NCI-H2171 (cell line): Measurements from ENCODE around the gene PRR19.
"Not testable (repeated sequence)": the region's sequence is repeated elsewhere in the genome, so short reads cannot be mapped to it uniquely, and the experiment has no call there.

Experiments
- DNase-seq: peaks from one replicate; lab custom pipeline; 2025; lab: John Stamatoyannopoulos, UW

The PRR19 gene

DNA sequence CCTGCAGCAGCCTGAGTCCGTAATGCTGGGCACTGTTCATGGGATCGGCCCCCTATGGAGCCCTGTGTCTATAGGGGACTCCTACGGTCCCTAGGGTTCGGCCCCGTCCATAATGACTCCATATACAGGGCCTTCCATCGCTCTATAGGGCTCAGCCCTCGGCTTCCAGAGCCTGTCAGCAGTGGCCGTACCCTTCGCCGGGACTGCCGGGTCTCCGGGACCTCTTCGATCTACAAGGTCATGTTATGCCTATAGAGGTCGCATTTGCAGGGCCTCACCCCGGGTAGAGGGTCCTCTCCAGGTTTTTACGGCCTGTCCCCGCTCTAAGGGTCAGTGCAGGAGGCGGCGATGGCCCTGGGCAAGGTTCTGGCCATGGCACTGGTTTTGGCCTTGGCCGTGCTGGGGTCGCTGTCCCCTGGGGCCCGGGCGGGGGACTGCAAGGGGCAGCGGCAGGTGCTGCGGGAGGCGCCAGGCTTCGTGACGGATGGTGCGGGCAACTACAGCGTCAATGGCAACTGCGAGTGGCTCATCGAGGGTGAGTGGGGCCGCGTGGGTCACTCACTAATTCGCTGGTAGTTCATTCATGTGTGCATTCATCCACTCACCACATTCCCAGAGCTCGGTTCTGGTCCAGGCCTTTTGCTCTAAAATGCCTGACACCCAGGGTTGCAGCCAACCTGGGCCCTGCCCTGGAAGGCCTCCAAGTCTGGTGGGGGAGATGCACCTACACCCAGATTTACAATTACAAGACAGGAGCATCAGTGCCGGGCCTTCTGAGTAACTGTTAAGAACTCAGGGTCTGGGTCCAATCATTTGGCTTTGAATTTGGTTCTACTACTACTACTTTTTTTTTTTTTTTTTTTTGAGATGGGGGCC, 24.2 kb downstream of the PRR19 start:
- no peak for DNase-seq

DNA sequence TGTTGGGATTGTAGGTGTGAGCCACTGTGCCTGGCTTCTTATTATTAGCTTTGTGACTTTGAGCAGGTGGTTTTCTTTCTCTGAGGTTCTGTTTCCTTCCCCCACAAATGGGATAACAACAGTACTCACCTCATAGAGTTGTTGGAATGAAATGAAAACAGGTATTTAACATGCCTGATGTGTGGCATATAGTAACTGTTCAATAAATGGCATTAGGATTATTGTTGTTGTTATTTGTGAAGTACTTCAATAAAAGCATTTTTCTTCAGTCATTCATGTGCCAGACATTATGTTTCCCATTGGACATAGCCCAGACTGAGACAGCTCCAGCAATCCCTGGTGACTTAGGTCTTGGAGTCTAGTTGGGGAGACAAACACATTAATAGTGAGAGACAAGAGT, 25.0 kb downstream of the PRR19 start:
- no peak for DNase-seq

DNA sequence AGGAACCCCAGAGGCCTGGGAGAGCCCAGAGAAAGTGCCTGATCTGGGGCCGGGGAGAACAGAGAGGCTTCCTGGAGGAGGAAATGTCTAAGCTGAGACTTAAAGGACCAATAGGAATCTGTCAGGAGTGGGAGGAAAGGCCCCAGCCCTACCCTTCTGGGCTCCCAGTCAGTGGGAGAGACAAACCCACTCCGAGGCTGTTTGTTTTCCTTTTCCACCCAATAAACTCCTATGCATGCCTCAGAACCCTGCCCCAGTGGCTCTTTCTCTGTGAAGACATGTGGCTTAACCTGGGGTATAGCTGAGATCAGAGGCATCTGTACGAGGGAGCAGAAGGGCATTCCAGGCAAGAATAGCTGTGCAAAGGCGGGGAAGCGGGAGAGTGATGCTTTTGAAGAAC, 25.4 kb downstream of the PRR19 start:
- DNase-seq: no peak

DNA sequence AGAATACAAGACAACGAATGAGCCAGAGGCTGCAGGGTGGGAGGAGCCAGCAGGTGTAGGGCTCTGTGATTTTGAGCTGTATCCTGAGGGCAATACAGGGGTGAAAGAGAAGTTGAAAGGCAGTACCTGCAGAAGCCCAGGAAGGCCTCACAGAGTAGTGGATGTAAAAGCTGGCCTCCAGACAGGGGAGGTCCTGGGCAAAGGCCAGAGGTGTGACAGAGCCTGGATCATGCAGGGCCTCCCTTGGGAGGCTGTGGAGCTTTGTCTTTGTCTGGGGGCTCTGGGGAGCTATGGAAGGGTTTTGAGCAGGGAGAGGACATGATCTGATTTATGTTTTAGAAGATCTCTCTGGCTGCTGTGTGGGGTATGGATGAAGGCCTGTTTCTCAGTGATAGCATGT, 26.2 kb downstream of the PRR19 start:
- no peak for DNase-seq

DNA sequence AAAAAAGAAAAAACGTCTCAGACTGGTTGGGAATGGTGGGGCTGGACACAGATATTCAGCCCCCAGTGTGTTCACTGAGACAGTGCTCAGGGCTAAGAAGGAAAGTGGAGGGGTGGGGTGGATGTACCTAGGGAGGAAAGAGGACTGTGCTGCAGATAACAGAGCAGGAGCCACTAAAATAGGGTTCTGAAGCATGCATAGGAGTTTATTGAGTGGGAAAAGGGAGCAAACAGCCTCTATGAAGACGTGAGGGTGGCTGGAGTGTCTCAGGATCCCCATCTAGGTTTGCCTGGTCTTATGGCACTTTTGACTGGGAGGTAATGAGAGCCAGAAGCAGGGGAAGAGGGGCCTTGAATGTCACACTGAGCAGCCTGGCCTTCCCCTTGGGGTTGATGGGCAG, 26.9 kb downstream of the PRR19 start:
- DNase-seq: no peak

DNA sequence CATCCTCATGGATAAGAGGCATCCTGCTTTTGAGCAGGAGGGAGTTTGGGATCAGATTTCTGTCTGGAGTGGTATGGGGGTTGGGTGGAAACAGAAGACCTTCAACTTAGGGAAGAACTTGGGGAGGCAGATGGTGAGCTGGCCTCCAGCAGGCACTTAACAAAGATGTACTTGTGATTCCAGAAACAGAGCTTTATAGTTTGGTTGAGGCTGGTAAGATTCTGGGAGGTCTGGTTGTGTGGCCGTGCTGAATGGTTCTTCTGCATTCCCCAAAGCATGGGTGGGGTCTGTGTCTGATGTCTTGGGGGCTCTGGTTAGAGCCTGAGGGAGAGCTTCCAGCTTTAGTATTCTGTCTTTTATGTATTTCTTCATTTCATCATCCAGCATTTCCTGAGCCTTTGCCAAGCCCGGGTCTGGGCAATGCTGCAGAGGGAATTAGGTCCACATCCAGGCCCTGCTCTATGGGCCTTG, 28.3 kb downstream of the PRR19 start:
- peak; percentile 78 for DNase-seq

DNA sequence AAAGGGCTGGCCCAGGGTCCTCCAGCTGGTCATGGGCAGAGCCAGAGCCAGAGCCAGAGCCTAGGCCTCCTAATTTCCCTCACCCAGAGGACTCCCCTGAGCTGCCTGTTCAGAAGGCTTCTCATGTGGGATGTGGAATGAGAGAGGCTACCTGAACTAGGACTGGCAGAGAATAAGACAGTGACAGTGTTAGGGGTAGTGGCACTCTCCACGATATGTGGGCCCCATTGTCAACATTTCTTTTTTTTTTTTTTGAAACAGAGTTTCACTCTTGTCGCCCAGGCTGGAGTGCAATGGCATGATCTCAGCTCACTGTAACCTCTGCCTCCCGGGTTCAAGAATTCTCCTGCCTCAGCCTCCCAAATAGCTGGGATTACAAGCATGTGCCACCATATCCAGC, 29.4 kb downstream of the PRR19 start:
- not testable (repeated sequence) for DNase-seq

DNA sequence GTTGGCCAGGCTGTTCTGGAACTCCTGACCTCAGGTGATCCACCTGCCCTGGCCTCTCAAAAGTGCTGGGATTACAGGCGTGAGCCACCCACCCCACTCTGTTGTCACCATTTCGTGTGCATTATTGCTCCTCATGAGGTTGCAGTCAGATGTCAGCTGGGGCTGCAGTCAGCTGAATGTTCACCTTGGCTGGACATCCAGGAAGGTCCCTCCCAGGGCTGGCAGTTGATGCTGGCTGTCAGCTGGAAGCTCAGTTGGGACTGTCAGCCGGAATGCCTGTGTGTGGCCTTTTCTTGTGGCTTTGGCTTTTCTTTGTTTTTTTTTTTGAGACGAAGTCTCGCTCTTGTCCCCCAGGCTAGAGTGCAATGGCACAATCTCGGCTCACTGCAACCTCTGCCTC, 30.1 kb downstream of the PRR19 start:
- no peak for DNase-seq

DNA sequence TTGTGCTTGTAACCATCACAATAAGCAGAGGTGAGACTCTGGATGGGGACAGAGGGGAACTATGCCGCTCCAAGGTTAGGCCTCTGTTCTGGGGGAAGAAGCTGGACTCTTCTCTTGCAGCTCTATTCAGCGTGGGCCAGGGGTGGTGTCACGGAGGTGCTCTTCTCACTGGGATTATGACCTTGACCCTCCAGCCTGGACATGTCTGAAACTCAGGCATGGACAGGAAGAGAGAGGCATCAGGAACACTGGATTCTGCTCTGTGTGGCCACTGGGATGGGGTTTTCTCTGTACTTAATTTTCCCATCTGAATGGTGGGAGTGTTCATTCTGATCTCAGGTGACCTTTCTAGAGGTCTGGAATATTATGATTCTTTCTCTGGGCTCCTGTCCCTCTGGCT, 31.1 kb downstream of the PRR19 start:
- no peak for DNase-seq

DNA sequence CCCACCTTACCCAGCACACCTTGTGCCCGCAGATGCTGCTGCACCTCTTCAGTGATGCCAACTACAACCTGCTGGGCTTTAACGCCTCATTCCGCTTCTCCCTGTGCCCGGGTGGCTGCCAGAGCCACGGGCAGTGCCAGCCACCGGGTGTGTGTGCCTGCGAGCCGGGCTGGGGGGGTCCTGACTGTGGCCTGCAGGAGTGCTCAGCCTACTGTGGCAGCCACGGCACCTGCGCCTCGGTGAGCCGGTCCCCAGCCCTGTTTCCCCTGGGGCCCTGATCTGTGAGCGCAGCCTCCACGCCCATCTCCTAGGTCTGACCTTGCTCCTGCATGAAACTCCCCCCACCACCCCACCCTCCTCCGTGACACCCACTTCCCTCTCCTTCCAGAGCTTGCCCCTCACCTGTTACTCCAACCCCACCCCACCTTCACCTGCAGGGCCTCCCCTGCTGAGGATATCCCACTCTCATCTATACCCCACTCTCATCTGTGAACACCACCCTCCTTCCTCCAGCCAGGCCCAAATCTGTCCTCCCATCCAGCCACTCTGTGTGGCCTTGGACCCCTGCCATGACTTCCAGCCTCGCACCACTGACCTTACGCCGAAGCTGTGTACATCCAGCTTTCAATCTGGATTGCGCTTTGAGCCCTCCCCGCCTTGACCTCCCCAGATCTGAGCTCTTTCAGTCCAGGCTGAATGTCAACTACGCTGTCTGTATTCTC, 32.2 kb downstream of the PRR19 start:
- no peak for DNase-seq

DNA sequence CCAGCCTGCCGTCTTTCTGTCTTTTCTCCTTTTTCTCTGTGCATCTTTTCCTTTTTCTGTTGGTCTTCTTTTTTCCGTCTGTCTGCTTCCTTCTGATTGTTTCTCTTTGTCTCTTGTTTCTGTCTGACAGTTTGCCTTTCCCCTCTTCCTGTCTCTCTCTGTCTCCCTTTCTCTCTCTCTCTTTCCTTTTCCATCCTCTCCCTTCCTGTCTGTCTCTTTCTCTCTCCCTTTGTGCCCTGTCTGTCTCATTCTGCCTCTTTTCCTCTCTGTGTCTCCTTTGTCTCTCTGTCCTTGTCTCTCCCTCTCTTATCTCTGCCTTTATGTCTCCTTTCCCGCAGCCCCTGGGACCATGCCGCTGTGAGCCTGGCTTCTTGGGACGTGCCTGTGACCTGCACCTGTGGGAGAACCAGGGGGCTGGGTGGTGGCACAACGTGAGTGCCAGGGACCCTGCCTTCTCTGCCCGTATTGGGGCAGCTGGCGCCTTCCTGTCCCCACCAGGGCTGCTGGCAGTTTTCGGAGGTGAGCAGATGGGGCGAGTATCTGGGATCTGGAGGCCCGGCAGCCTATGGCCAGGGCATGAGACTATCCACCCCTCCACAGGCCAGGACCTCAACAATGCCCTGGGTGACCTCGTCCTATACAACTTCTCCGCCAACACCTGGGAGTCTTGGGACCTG, 32.9 kb downstream of the PRR19 start:
- no peak for DNase-seq

DNA sequence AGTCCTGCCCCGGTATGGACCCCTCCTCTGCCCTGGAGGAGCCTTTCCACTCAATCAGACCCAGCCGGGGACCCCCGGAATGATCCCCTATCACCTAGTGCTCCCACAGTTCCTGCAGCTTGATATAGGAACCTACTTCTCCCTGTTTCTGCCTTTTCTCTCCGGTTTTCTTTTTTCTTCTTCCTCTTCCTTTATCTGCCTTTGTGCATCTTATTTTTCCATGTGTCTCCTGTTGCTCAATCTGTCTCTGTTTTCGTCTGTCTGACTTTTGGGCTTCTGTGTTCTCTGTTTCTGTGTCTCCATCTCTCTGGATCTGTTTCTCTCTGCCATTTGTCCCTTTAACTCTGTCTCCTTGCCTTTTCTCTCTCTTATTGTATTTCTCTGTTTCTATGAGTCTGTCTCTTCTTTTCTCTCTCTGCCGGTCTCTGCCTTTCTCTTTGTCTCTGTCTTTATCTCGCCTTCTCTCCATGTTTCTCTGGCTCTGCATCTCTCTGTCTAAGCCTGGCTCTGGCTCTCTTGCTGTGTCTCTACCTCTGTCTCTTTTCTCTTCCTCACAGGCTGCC, 33.5 kb downstream of the PRR19 start:
- DNase-seq: no peak

DNA sequence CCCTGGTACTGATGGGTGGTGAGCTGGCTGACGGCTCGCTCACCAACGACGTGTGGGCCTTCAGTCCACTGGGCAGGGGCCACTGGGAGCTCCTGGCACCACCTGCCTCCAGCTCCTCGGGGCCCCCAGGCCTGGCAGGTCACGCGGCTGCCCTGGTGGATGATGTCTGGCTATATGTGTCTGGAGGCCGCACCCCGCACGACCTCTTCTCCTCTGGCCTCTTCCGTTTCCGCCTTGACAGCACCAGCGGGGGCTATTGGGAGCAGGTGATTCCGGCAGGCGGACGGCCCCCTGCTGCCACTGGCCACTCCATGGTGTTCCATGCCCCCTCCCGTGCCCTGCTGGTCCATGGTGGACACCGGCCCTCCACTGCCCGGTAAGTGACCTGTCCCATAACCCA, 34.0 kb downstream of the PRR19 start:
- DNase-seq: no peak

DNA sequence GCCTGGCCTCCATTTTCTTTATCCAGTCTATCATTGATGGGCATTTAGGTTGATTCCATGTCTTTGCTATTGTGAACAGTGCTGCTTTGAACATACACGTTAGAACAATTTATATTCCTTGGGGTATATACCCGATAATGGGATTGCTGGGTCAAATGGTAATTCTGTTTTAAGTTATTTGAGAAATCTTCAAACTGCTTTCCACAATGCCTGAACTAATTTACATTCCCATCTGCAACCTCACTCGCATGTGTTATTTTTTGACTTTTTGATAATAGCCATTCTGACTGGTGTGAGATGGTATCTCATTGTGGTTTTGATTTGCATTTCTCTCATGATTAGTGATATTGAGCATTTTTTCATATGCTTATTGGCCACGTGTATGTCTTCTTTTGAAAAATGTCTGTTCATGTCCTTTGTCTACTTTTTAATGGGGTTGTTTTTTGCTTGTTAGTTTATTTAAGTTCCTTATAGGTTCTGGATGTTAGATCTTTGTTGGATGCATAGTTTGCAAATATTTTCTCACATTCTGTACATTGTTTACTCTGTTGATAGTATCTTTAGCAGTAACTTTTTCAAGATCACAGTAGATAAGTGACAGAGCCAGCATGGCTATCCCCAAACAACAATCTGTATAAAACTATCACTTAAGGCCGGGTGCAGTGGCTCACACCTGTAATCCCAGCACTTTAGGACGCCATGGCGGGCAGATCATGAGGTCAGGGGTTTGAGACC, 37.4 kb downstream of the PRR19 start:
- not testable (repeated sequence) for DNase-seq

DNA sequence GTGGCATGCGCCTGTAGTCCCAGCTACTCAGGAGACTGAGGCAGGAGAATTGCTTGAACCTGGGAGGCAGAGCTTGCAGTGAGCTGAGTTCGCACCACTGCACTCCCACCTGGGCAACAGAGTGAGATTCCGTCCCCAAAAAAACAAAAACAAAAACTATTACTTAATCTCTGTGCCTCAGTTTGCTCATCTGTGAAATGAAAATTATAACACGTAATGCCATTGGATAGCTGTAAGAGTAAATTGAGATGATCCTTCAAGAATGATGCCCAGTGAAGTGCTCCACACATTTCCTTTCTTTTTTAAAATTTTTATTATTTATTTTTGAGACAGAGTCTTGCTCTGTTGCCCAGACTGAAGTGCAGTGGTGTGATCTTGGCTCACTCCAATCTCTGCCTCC, 38.0 kb downstream of the PRR19 start:
- not testable (repeated sequence) for DNase-seq

DNA sequence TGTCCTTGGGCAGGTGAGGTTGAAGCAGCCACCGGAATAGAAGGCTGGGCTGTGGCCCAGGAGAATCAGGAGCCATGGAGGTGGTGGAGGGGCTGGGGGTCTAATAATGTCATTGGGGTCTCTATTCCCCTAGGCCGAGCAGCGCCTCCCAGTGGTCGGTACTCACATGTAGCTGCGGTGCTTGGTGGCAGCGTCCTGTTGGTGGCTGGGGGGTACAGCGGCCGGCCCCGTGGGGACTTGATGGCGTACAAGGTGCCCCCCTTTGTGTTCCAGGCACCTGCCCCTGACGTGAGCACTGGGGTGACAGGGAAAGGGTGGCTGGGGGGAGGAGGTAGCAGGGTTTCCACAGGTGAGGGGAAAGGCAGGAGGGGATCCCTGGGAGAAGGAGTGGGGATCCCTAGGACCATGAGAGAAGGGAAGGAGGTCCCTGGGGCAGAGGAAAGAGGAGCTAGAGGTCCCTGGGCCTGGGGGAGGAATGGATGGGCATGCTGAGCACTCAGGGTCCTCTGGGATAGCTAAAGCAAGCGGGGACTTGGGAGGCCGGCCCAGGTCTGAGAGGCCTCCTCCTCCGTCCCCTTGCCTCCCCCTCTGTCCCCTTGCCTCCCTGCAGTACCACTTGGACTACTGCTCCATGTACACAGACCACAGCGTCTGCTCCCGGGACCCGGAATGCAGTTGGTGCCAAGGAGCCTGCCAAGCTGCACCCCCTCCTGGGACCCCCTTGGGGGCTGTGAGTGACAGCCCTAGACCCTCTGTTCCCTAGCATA, 41.6 kb downstream of the PRR19 start:
- no peak for DNase-seq

DNA sequence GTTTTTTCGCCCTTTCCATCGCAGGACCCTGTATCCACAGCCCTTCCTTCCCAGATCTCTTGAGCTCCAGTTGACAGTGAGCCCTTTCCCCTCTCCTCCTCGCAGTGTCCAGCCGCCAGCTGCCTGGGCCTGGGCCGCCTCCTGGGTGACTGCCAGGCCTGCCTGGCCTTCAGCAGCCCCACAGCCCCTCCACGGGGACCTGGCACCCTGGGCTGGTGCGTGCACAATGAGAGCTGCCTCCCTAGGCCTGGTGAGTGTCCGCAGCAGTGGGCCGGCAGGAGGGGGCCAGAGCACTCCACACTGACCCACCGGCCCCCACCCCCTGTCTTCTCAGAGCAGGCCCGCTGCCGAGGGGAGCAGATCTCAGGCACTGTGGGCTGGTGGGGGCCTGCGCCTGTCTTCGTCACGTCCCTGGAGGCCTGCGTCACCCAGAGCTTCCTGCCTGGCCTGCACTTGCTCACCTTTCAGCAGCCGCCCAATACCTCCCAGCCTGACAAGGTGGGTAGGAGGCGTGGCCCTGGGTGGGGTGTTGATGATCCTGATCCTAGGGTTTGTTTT, 42.5 kb downstream of the PRR19 start:
- DNase-seq: no peak

DNA sequence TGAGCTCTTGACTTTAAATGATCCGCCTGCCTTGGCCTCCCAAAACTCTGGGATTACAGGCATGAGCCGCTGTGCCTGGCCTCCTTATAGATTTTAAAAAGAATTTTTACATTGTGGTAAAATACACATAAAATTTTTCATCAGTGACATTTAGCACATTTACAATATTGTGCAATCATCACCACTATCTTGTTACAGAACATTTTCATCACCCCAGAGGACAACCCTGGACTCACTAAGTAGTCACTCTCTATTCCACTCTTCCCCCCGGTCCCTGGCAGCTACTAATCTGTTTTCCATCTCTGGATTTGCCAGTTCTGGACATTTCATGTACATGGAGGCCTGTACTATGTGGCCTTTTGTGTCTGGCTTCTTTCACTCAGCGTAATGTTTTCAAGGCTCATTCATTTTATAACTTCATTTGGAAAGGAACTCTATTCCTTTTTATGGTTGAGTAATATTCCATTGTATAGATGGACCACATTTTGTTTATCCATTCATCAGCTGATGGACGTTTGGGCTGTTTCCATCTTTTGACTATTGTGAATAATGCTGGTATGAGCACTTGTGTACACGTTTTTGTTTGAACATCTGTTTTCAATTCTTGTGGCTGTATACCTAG, 43.4 kb downstream of the PRR19 start:
- no peak for DNase-seq

DNA sequence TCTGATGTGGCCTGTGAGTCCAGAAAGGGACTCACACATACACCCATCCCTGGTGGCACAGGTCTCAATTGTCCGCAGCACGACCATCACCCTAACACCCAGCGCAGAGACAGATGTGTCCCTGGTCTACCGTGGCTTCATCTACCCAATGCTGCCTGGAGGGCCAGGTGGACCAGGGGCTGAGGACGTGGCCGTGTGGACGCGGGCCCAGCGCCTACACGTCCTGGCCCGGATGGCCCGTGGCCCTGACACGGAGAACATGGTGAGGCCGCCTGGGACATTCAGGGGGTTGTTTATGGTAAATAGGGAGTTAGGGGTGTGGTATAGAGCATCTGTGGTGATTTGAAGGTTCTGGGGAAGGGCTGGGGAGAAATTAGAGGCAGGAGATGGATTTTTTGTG, 46.3 kb downstream of the PRR19 start:
- no peak for DNase-seq
